ENCODE data around the gene ZC3H7A.
"Not testable (repeated sequence)": the region's sequence is repeated elsewhere in the genome, so short reads cannot be mapped to it uniquely, and the experiment has no call there.

- TF ChIP-seq CTCF (IDR thresholded peaks at IDR 0.05); ZNF138 (CRISPR knock-in tag; conservative IDR thresholded peaks at IDR 0.05); TP53 (CRISPR knock-in tag; IDR thresholded peaks at IDR 0.05); CREB1 (CRISPR knock-in tag; IDR thresholded peaks at IDR 0.05); E2F4 (CRISPR knock-in tag; IDR thresholded peaks at IDR 0.05; ENCODE audit: borderline replicate concordance, low read depth); USF1 (CRISPR knock-in tag; IDR thresholded peaks at IDR 0.05); ETV6 (CRISPR knock-in tag; IDR thresholded peaks at IDR 0.05); CBFB (CRISPR knock-in tag; IDR thresholded peaks at IDR 0.05; ENCODE audit: low read depth); NR1H2 (CRISPR knock-in tag; IDR thresholded peaks at IDR 0.05); NR2C2 (CRISPR knock-in tag; IDR thresholded peaks at IDR 0.05): not testable (repeated sequence)
Observed at GRCh38 chr16:11784980-11785599, 12.0 kb downstream of the ZC3H7A start.
